ENCODE measurements around the gene RAC2.

RAC2 gene

GRCh38 chr22:37244114-37244921 is at the start of gene RAC2:
Gene RAC2, minus strand, starts transcription at chr22:37244269. Its CDS starts 121 bp downstream, at chr22:37244148.
- no peak for FAIRE-seq

DNA sequence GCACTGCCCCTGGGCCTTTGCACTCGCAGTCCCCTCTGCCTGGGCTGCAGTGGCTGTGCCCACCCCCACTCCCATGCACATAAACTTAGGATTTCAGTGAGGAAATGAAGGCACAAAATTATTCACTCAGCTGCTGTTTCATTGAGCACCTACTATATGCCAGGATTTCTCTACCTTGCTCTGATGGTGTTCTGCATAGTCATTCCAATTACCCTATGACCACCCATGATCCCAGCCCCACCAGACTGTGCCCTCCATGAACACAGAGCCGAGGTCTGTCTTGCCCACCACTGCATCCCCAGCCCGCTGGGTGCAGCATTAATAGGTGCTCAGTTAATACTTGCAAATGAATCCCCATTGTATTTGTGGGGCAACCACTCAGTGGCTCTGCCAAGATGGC is 49.1 kb upstream of the RAC2 start:
- no peak for FAIRE-seq

GRCh38 chr22:37292641-37293040 is 48.6 kb upstream of the RAC2 start:
- FAIRE-seq = no peak

DNA sequence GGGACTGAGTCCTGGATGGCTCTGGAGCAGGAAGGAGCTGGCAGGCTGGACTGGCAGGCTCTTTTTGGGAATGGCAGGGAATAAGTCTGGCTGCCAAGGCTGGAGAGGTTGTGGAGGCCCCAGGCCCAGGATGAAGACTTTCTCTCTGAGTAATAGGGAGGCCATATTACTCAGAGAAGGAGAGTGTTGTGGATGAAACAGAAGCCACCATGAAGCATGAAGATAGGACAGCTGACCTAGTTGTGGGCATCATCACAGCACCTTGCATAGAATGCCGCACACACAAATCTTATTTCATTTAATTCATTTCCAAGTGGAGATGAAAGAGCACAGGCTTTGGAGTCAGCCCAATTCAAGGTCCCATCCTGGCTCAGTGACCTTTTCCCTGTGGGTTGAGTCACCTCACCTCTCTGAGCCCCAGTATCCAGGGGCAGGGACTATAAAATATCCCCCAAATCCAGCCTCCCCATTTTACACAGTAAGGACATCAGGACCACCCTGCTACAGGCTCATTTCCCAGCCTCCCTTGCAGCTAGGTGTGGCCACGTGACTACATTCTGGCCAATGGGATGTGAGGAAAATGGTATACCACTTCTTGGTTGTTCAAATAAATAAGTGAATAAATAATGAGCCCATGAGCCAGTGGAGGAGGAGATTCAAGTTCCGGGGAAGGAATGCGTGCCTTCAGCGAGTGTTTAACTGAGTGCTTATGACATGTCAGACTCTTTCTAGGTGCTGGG is 47.7 kb upstream of the RAC2 start:
- no peak for FAIRE-seq

GRCh38 chr22:37290737-37291136 is 46.7 kb upstream of the RAC2 start:
- FAIRE-seq = no peak

DNA sequence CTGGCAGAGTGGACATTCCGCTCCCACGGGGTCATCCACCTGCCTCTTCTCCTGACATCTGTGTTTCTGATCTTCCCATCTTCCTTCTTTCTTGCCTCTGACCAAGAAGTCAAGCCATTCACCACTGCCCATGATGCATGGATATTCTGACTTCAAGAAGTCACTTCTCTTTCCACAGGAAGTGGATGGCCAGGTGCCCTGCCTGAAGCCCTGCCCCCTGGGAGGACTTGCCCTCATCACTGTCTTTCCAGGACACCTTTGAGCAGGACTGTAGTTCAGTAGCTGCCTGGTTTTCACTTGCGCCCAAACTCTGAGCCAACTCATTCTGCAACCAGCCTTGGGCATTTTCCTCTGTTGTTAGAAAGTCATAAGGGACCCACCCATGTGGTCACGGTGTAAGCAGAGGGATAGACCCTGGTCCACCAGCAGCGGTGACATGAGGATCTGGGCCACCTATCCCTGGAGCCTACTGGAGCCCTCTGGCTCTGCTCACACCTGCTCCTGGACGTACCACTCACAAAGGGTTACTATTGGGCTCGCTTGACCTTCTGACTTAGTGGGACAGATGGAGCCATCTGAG is 45.2 kb upstream of the RAC2 start:
- no peak for FAIRE-seq

DNA sequence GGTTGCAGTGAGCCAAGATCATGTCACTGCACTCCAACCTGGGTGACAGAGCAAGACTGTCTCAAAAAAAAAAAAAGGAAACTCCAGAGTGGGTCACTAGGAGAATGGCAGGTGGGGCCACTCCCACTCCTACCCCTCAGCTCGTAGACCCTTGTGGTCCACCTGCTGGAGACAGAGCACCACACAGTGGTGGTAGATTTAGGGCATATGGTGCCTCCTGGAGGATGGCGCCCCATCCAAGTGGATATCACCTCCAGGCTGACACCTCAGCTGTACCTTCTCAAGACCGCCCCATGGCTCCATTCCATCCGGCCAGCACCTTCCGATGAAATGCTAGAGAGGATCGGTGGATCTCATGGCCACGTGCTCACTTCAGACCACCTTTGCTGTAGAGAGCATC is 44.5 kb upstream of the RAC2 start:
- FAIRE-seq = no peak

DNA sequence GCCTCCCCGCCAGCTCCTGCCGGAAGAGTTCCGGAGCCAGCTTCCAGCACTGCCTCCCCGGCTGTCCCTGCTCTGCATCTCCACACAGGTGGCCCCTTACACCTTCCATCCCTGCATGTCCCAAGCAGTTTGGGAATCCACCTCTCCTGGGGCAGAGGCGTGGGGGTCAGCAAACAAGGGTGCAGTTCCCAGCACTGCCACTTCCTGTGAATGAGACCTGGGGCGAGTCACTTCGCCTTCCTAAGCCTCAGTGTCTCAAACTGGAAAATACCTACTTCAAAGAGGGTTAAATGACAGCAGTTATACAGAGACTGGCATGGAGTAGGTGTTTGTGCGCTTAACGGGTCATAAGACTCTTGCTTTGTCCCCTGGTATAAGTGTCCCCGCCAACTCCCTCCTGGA is 43.5 kb upstream of the RAC2 start:
- no peak for FAIRE-seq

GRCh38 chr22:37285937-37286336 is 41.9 kb upstream of the RAC2 start:
- FAIRE-seq = no peak

DNA sequence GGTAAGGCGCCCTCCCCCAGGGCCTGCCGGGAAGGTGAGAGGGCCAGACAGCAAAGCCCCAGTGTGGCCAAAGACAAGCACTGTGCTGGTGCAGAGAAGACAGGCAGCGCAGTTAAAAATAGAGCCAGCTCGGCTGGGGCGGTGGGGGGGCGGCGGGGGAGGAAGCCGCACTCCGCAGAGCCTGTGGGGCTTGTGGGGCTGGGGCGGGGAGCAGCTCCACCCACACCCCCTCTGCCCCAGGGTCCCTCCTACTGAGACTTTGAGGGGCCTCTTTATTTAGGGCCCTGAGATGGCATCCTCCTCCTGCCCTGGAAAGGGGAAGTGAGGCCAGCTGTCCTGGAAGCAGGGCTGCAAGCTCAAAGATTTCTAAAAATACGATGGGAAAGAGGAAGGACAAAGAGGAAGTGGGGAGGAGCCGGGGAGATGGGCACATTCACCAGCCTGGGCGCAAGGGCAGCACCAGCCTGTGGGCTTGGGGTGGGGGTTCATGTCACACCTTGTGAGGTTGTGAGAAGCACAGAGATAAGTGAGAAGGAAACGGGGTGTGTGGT is 40.8 kb upstream of the RAC2 start:
- FAIRE-seq = no peak

DNA sequence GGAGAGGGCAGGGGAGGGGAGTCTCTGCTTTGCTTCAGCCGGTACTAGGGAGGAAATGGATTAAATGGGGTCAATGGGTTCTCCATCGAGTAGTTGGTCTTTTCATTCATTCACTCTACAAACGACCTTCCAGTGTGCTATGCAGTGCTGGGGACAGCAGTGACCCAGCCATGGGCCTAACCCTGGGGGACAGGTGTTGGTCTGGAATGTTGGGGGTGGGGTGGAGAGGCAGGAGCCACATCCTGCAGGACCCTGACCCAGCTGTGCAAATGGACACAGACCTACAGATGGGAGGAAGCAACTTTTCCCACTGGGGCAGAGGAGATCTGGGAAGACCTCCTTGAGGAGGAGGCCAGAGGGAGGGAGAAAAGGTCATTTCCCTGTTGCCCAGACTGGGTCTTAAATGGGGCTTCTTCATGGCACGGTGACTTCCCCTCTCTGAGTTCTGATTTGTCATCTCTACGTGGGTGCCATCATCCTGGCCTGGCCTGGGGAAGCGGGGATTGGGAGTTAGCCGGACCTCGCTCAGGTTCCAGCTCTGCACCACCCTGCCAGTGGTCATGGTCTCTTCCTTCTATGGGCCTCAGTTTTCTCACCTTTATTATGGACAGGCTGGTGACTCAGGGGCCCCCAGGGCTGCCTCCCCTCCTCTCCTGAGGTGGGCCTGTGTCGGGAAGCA is 40.2 kb upstream of the RAC2 start:
- FAIRE-seq = no peak

GRCh38 chr22:37283393-37283937 is 39.4 kb upstream of the RAC2 start:
- no peak for FAIRE-seq

DNA sequence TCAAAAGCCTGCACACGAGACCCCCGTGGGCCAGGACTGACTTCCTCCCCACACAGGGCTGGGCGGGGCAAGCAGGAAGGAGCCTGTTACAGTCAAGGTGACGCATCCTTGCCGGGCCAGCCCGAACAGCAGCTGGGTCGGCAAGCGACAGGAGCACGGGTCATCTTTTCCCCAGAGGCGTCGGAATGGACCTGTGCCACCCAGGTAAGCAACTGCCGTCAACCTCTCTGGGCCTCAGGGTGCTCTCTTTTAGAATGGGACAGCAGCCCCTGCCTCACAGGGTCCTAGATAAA is 38.3 kb upstream of the RAC2 start, which contains the start of gene CYTH4:
Gene CYTH4 (plus strand): TSS at position 124 of the 293 bp plus-strand sequence. CDS start 62 bp downstream, at position 186.
- FAIRE-seq = no peak

DNA sequence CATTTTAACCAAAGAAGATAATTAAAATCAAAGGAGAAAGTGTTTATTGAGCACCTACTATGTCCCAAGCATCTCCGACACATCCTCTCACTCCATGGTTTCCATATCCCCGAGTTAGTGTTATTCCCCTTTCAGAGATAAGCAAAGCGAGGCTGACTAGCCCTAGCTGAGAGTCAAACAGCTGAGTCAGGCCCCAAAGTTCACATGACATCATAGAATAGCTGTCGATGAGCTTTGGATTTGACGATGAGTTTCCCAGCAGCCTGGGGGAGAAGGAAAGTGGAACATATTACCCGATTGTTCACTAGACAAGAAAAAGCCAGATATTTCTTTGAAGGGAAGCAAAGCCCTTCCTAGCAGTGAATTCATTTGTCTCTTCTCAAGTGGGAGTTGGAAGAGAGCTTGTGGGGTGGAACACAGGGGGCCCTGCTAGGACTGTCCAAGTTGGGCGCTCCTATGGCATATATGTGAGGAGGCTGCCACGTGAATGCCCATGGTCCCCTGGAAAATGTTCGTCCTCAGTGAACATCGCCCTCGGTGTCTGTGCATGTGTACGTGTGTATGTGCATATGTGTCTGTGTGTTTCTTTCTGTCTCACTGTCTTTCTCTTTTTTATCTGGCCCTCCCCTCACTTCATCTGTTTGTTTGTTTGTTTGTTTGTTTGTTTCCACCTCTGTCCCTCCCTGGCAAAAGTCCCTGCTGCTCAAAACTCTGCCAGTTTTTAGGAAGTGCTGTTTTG is 37.7 kb upstream of the RAC2 start:
- no peak for FAIRE-seq

GRCh38 chr22:37281195-37281594 is 37.1 kb upstream of the RAC2 start:
- FAIRE-seq = no peak

- FAIRE-seq = no peak
Measured at GRCh38 chr22:37280718-37281117, 36.6 kb upstream of the RAC2 start.

DNA sequence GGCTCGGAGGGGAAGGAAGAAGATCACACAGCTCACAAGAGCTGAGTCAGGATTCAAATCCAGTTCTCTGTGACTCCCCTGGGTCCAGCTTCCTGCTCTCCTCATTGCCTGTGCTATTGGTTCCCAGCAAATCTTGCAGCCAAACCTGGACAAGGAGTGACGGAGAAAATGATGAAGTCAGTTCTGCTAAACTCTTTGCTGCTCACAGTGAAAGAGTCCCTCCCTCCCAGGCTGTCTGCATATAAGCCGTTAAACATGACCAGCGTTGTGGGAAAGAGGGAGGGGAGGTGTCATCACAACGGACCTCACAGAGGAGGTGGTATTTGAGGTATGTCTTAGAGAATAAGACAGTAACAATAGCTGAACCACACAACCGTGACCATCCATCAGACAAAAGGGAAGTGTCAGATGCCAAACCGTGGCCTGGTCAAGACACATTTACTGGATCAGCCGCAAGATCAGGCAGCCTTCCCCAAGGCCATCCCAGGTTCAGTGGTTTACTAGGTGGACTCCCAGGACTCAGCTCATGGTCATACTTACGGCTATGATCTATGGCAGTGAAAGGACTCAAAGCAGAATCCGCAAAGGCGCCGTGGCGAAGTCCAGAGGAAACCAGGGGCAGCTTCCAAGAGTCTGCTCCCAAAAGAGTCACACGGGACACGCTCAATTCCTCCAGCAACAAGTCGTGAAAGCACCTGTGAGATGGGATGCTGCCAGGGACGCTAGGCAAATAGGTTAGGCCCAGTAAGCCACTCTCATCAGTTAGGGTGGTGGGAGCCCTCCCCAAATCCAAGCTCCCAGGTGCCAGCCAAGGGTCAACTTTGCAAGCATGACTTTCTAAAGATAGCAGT is 35.5 kb upstream of the RAC2 start:
- FAIRE-seq = no peak

- no peak for FAIRE-seq
Measured at GRCh38 chr22:37278261-37278660, 34.2 kb upstream of the RAC2 start.

DNA sequence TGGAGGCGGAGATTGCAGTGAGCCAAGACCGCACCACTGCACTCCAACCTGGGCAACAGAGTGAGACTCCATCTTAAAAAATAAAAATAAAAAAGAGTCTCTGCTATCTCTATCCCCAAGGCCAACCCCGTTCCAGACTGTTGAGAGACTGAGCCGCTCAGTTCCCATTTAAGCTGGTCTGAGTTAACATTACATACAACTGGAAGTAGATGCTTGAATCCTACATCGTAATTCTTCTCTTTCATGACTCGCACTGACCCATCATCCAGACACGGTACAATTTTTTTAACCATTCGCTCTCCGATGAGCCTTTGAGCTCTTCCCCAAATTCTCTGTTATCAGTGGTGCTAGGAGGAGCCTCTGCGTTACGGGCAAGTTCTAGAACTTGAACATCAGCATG is 33.3 kb upstream of the RAC2 start:
- no peak for FAIRE-seq

DNA sequence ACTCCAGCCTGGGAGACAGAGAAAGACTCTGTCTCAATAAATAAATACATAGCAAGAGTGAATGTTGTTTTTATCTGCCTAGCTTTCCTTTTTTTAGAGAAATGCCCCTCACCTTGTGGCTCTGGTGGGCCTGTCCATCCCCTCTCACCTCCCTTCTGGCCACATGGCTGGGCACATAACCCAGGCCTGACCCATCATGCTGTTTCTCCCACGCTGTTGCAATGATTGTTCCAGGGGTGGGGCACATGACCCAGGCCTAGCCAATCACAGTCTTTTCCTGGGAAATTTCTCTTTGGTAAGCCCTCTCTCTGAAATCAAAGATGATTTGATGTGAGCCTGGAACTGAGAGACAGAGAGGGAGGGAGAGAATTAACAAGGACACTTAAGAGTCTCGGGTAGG is 32.7 kb upstream of the RAC2 start:
- FAIRE-seq = no peak

GRCh38 chr22:37275622-37276021 is 31.6 kb upstream of the RAC2 start:
- no peak for FAIRE-seq

All from colon (tissue), 2 donors.